HepG2 (cell line): ENCODE data around the gene APOL2. TPM values are rescaled to one million over a fixed set of nuclear protein-coding genes. Genes with fewer than 3 reads are reported as not detected.
A peak's percentile ranks its signal among the peaks of the same experiment; 100 is the strongest.

Source experiments
- EED ChIP-seq: sonication (generic); formaldehyde crosslinking; IDR thresholded peaks from 2 replicates; pipeline ENCODE4 v1.5.0; 2020; ENCODE audit warnings: mild to moderate bottlenecking, missing genetic modification reagents
- GATA4 ChIP-seq: sonication (generic); IDR thresholded peaks from 2 replicates; pipeline ENCODE4 v1.6.1; 2016; ENCODE audit warnings: antibody characterized with exemption, low read depth, borderline replicate concordance
- HNF4A ChIP-seq: sonication (generic); formaldehyde crosslinking; IDR thresholded peaks from 2 replicates; pipeline ENCODE4 v1.4.0; 2020; ENCODE audit warnings: missing genetic modification reagents
- KLF16 ChIP-seq, 2 experiments: sonication (generic) in 1 of 2; formaldehyde crosslinking in 1 of 2; IDR thresholded peaks; 2 replicates each; pipeline versions ENCODE4 v1.6.1 to v1.8.0; 2016 to 2023; ENCODE audit warnings: missing genetic modification reagents in 2 of 2, missing compliant biosample characterization in 1 of 2
- MAFF ChIP-seq: IDR thresholded peaks from 2 replicates; pipeline ENCODE4 v1.6.1; 2011; ENCODE audit warnings: low read depth, low read length, improper control_type of control experiment
- NCOA5 ChIP-seq: sonication (generic); formaldehyde crosslinking; IDR thresholded peaks from 2 replicates; pipeline ENCODE4 v1.4.0; 2020; ENCODE audit warnings: missing genetic modification reagents
- PPARG ChIP-seq: conservative IDR thresholded peaks from 2 replicates; pipeline ENCODE4 v1.6.1; 2016; ENCODE audit warnings: missing biosample characterization, missing genetic modification reagents
- RXRA ChIP-seq: sonication (generic); formaldehyde crosslinking; IDR thresholded peaks from 2 replicates; pipeline ENCODE4 v1.5.1; 2020; ENCODE audit warnings: missing genetic modification reagents
- SALL1 ChIP-seq: sonication (generic); formaldehyde crosslinking; IDR thresholded peaks from 2 replicates; pipeline ENCODE4 v1.8.0; 2022; ENCODE audit warnings: mild to moderate bottlenecking, missing genetic modification reagents
- SMC3 ChIP-seq: IDR thresholded peaks from 2 replicates; pipeline ENCODE4 v1.6.1; 2011; ENCODE audit warnings: low read length, improper control_type of control experiment
- TAF15 ChIP-seq: fragments of 200-400 bp; formaldehyde crosslinking; IDR thresholded peaks from one replicate; pipeline ENCODE4 v1.6.1; 2018; ENCODE audit warnings: mild to moderate bottlenecking, low read depth, low read length; ENCODE audit not compliant: poor library complexity, severe bottlenecking
- ZBTB7A ChIP-seq: sonication (generic); formaldehyde crosslinking; IDR thresholded peaks from 2 replicates; pipeline ENCODE4 v1.8.0; 2022; ENCODE audit warnings: mild to moderate bottlenecking, missing genetic modification reagents
- ZNF317 ChIP-seq: sonication (generic); formaldehyde crosslinking; IDR thresholded peaks from 2 replicates; pipeline ENCODE4 v1.5.0; 2020; ENCODE audit warnings: mild to moderate bottlenecking, missing genetic modification reagents
- ZNF383 ChIP-seq: sonication (generic); formaldehyde crosslinking; IDR thresholded peaks from 2 replicates; pipeline ENCODE4 v1.4.0; 2020; ENCODE audit warnings: missing genetic modification reagents, mild to moderate bottlenecking, borderline replicate concordance
- ZNF431 ChIP-seq: sonication (generic); formaldehyde crosslinking; IDR thresholded peaks from 2 replicates; pipeline ENCODE4 v1.9.0; 2022; ENCODE audit warnings: missing genetic modification reagents, low read depth, mild to moderate bottlenecking, borderline replicate concordance
- ZNF570 ChIP-seq: sonication (generic); formaldehyde crosslinking; IDR thresholded peaks from 2 replicates; pipeline ENCODE4 v1.4.0; 2020; ENCODE audit warnings: mild to moderate bottlenecking, missing genetic modification reagents, borderline replicate concordance
- ZNF775 ChIP-seq: sonication (generic); formaldehyde crosslinking; IDR thresholded peaks from 2 replicates; pipeline ENCODE4 v1.4.0; 2020; ENCODE audit warnings: missing genetic modification reagents, mild to moderate bottlenecking, moderate library complexity, borderline replicate concordance
- ZSCAN25 ChIP-seq: sonication (generic); formaldehyde crosslinking; IDR thresholded peaks from 2 replicates; pipeline ENCODE4 v1.8.0; 2022; ENCODE audit warnings: mild to moderate bottlenecking, missing genetic modification reagents
- polyA plus RNA-seq, 8 experiments: library from polyadenylated mRNA; depleted of rRNA in 3 of 8; stranded (reverse) in 7 of 8; unstranded in 1 of 8; fragments of >200 nt; fragmentation: Illumina TruSeq in 4 of 8; extraction: Trizol in 4 of 8; gene quantifications; 2 replicates each; pipeline versions ENCODE4 v1.2.1 to v1.2.3, GENCODE V29; 2011 to 2016; ENCODE audit warnings: low read depth in 4 of 8, missing spikeins in 1 of 8, mixed read lengths in 1 of 8; ENCODE audit not compliant: insufficient read depth in 1 of 8
- total RNA-seq, 5 experiments: library from RNA; depleted of rRNA; stranded (reverse); fragments of >200 nt; fragmentation: Illumina TruSeq; extraction: Trizol; gene quantifications; 2 replicates each; pipeline ENCODE4 v1.2.3, GENCODE V29; 2016; ENCODE audit warnings: low read depth in 1 of 5
- TF ChIP-seq, protein P1 (sequence below): sonication (generic); formaldehyde crosslinking; IDR thresholded peaks from 2 replicates; pipeline ENCODE4 v1.8.0; 2022; ENCODE audit warnings: missing genetic modification reagents, mild to moderate bottlenecking, inconsistent platforms, borderline replicate concordance
- TF ChIP-seq, protein P2 (sequence below): IDR thresholded peaks from 2 replicates; pipeline ENCODE4 v1.6.1; 2016; ENCODE audit warnings: missing compliant biosample characterization, missing genetic modification reagents, borderline replicate concordance
- TF ChIP-seq, protein P3 (sequence below): IDR thresholded peaks from 2 replicates; pipeline ENCODE4 v1.6.1; 2016; ENCODE audit warnings: control low read depth
- TF ChIP-seq, protein P4 (sequence below): sonication (generic); formaldehyde crosslinking; IDR thresholded peaks from 2 replicates; pipeline ENCODE4 v1.4.0; 2020; ENCODE audit warnings: missing genetic modification reagents, borderline replicate concordance
- TF ChIP-seq, protein P5 (sequence below): IDR thresholded peaks from 2 replicates; pipeline ENCODE4 v1.6.1; 2012; ENCODE audit warnings: inconsistent platforms

The APOL2 gene
- total and polyA plus RNA-seq, 2 of the 13 experiments (the other 11 are each of a cell fraction or from before 2014, with no cell fraction given) = 28.7 to 51.2 TPM

DNA sequence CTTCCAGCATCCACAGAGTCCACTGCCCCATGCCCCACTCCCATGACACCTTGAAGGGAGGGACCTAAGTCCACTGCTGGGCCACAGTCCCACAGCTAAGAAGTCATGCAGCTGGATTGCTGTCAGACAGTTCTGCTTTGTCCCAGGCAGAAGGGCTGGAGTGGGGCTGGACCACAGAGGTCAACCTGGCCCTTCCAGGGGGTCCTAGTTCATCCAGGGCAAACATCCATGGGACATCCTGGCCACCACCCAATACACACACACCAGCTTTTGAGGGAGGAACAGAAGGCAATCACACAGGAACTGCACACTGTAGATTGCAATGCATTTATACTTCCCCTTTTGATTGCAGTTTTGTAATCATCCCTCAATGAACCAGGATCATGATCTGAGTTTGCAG lies 26.4 kb downstream of the APOL2 start (continued):
- TF ChIP-seq, protein P1, sequence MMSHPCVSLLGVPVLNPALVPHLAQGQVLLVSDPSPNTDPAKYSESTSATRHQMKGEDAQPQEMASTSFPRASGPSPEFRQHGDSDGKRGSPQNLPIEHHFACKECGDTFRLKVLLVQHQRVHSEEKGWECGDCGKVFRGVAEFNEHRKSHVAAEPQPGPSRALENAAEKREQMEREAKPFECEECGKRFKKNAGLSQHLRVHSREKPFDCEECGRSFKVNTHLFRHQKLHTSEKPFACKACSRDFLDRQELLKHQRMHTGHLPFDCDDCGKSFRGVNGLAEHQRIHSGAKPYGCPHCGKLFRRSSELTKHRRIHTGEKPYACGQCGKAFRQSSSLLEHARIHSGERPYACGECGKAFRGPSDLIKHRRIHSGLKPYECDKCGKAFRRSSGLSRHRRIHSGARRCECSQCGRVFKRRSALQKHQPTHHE (CRISPR knock-in tag) = no peak
- TF ChIP-seq TAF15 (no peak), ZNF570 (CRISPR knock-in tag) (no peak), SALL1 (CRISPR knock-in tag) (peak; percentile 21; the same call in 1 of the 2 replicates), GATA4 (no peak), MAFF (no peak), ZNF383 (CRISPR knock-in tag) (no peak), ZNF317 (CRISPR knock-in tag) (no peak), HNF4A (peak; percentile 70), SMC3 (no peak), ZNF431 (CRISPR knock-in tag) (no peak), ZBTB7A (CRISPR knock-in tag) (peak; percentile 67; the same call in 1 of the 2 replicates), PPARG (CRISPR knock-in tag) (no peak), EED (no peak), RXRA (CRISPR knock-in tag) (0 out of 2 replicates have a peak, but pooled peaks have one; percentile 19), KLF16 (CRISPR knock-in tag; IDR thresholded peaks at IDR 0.05) (no peak), ZNF775 (CRISPR knock-in tag) (no peak), ZSCAN25 (CRISPR knock-in tag) (no peak), NCOA5 (CRISPR knock-in tag) (no peak)
- TF ChIP-seq, protein P2, sequence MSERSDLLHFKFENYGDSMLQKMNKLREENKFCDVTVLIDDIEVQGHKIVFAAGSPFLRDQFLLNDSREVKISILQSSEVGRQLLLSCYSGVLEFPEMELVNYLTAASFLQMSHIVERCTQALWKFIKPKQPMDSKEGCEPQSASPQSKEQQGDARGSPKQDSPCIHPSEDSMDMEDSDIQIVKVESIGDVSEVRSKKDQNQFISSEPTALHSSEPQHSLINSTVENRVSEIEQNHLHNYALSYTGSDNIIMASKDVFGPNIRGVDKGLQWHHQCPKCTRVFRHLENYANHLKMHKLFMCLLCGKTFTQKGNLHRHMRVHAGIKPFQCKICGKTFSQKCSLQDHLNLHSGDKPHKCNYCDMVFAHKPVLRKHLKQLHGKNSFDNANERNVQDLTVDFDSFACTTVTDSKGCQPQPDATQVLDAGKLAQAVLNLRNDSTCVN (CRISPR knock-in tag) = no peak
- TF ChIP-seq, protein P3, sequence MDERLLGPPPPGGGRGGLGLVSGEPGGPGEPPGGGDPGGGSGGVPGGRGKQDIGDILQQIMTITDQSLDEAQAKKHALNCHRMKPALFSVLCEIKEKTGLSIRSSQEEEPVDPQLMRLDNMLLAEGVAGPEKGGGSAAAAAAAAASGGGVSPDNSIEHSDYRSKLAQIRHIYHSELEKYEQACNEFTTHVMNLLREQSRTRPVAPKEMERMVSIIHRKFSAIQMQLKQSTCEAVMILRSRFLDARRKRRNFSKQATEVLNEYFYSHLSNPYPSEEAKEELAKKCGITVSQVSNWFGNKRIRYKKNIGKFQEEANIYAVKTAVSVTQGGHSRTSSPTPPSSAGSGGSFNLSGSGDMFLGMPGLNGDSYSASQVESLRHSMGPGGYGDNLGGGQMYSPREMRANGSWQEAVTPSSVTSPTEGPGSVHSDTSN = no peak
- TF ChIP-seq, protein P4, sequence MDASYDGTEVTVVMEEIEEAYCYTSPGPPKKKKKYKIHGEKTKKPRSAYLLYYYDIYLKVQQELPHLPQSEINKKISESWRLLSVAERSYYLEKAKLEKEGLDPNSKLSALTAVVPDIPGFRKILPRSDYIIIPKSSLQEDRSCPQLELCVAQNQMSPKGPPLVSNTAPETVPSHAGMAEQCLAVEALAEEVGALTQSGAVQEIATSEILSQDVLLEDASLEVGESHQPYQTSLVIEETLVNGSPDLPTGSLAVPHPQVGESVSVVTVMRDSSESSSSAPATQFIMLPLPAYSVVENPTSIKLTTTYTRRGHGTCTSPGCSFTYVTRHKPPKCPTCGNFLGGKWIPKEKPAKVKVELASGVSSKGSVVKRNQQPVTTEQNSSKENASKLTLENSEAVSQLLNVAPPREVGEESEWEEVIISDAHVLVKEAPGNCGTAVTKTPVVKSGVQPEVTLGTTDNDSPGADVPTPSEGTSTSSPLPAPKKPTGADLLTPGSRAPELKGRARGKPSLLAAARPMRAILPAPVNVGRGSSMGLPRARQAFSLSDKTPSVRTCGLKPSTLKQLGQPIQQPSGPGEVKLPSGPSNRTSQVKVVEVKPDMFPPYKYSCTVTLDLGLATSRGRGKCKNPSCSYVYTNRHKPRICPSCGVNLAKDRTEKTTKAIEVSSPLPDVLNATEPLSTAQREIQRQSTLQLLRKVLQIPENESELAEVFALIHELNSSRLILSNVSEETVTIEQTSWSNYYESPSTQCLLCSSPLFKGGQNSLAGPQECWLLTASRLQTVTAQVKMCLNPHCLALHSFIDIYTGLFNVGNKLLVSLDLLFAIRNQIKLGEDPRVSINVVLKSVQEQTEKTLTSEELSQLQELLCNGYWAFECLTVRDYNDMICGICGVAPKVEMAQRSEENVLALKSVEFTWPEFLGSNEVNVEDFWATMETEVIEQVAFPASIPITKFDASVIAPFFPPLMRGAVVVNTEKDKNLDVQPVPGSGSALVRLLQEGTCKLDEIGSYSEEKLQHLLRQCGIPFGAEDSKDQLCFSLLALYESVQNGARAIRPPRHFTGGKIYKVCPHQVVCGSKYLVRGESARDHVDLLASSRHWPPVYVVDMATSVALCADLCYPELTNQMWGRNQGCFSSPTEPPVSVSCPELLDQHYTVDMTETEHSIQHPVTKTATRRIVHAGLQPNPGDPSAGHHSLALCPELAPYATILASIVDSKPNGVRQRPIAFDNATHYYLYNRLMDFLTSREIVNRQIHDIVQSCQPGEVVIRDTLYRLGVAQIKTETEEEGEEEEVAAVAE = no peak
- TF ChIP-seq, protein P5, sequence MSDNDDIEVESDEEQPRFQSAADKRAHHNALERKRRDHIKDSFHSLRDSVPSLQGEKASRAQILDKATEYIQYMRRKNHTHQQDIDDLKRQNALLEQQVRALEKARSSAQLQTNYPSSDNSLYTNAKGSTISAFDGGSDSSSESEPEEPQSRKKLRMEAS = 0 out of 2 replicates have a peak, but pooled peaks have one; percentile 19
